H1 (cell line): ENCODE data around the gene FARS2. TPM values are rescaled to one million over a fixed set of nuclear protein-coding genes. Genes with fewer than 3 reads are reported as not detected.

ENCODE experiments used
- CTCF ChIA-PET: fragments of 300-600 bp; sonication (Branson Sonifier 250); formaldehyde crosslinking; loops from one replicate; lab custom pipeline; 2021; ENCODE audit not compliant: partially characterized antibody; lab: Charles Lee
- POLR2A ChIA-PET: fragments of 300-600 bp; sonication (Branson Sonifier 250); formaldehyde crosslinking; loops from one replicate; lab custom pipeline; 2021; ENCODE audit warnings: inconsistent platforms; ENCODE audit not compliant: partially characterized antibody; lab: Charles Lee
- DNase-seq, 2 experiments: peaks; one replicate each; pipeline versions ENCODE4 v3.0.0 to v3.0.0-alpha.2; 2010 to 2022; ENCODE audit warnings: low spot score in 2 of 2, low read depth in 1 of 2, mixed read lengths in 1 of 2
- FAIRE-seq: peaks from 2 replicates; lab custom pipeline; 2011; peaks lifted over from hg19 to GRCh38; lab: Jason Lieb, UNC
- H2AFZ ChIP-seq: 2 replicates; pipeline ENCODE4 v1.8.1; 2012; ENCODE audit warnings: low read length, inconsistent platforms
- H2AK5ac ChIP-seq: 2 replicates; pipeline ENCODE4 v1.6.1; 2013; ENCODE audit warnings: low read depth, low read length
- H2BK120ac ChIP-seq: replicated peaks from 2 replicates; pipeline ENCODE3; 2013; ENCODE audit warnings: low read depth, low read length, inconsistent platforms
- H2BK12ac ChIP-seq: 2 replicates; pipeline ENCODE4 v1.6.1; 2013; ENCODE audit warnings: low read depth, low read length
- H2BK15ac ChIP-seq: 2 replicates; pipeline ENCODE4 v1.6.1; 2013; ENCODE audit warnings: low read length
- H2BK20ac ChIP-seq: 2 replicates; pipeline ENCODE4 v1.6.1; 2013; ENCODE audit warnings: low read length
- H2BK5ac ChIP-seq: 2 replicates; pipeline ENCODE4 v1.6.1; 2013; ENCODE audit warnings: low read depth, low read length
- H3K14ac ChIP-seq: 2 replicates; pipeline ENCODE4 v1.6.1; 2013; ENCODE audit warnings: inconsistent platforms; ENCODE audit not compliant: insufficient read length
- H3K18ac ChIP-seq: 2 replicates; pipeline ENCODE4 v1.6.1; 2013; ENCODE audit warnings: low read length; ENCODE audit errors: extremely low read depth
- H3K23ac ChIP-seq: 2 replicates; pipeline ENCODE4 v1.6.1; 2013; ENCODE audit warnings: inconsistent platforms; ENCODE audit not compliant: insufficient read length
- H3K23me2 ChIP-seq: 2 replicates; pipeline ENCODE4 v1.6.1; 2013; ENCODE audit warnings: low read depth, low read length
- H3K27ac ChIP-seq: 2 replicates; pipeline ENCODE4 v1.6.1; 2011; ENCODE audit warnings: low read depth, low read length, inconsistent platforms
- H3K27me3 ChIP-seq, 4 experiments: replicated peaks in 1 of 4; 1 replicate in 1 of 4; 2 replicates in 3 of 4; pipeline versions ENCODE4 v1.6.1 to v1.8.1; 2011 to 2013; ENCODE audit warnings: low read length in 3 of 4, mild to moderate bottlenecking in 3 of 4, inconsistent platforms in 2 of 4, mixed read lengths in 2 of 4, moderate library complexity in 1 of 4; ENCODE audit not compliant: control insufficient read depth in 3 of 4, insufficient read depth in 3 of 4; ENCODE audit errors: extremely low read depth in 1 of 4
- H3K36me3 ChIP-seq, 4 experiments: 2 replicates each; pipeline versions ENCODE4 v1.6.1 to v1.8.1; 2011 to 2013; ENCODE audit warnings: mild to moderate bottlenecking in 4 of 4, low read length in 3 of 4, moderate library complexity in 2 of 4, control low read depth in 1 of 4, inconsistent platforms in 1 of 4; ENCODE audit not compliant: insufficient read depth in 4 of 4, control insufficient read depth in 2 of 4
- H3K4ac ChIP-seq: replicated peaks from 2 replicates; pipeline ENCODE3; 2013; ENCODE audit warnings: low read length, low read depth, mixed read lengths, inconsistent platforms; ENCODE audit not compliant: insufficient read length
- H3K4me1 ChIP-seq, 4 experiments: replicated peaks in 1 of 4; 1 replicate in 1 of 4; 2 replicates in 3 of 4; pipeline versions ENCODE4 v1.6.1 to v1.8.1; 2011 to 2013; ENCODE audit warnings: low read length in 3 of 4, inconsistent platforms in 2 of 4, mixed read lengths in 1 of 4; ENCODE audit not compliant: insufficient read depth in 4 of 4, control insufficient read depth in 3 of 4
- H3K4me2 ChIP-seq, 2 experiments: 2 replicates each; pipeline versions ENCODE4 v1.6.1 to v1.8.1; 2011 to 2013; ENCODE audit warnings: low read depth in 2 of 2, low read length in 2 of 2, control low read depth in 1 of 2, inconsistent platforms in 1 of 2, mild to moderate bottlenecking in 1 of 2; ENCODE audit not compliant: insufficient read depth in 1 of 2
- H3K4me3 ChIP-seq, 4 experiments: fragments of 200-600, 300-600 bp in 1 of 4; sonication (generic), shearing (Covaris generic), sonication (Bioruptor Twin) in 1 of 4; 2 replicates each; pipeline versions ENCODE4 v1.5.1 to v1.8.1; 2011 to 2016; ENCODE audit warnings: low read length in 4 of 4, low read depth in 3 of 4, control low read depth in 2 of 4, inconsistent platforms in 2 of 4, mild to moderate bottlenecking in 2 of 4, mixed read lengths in 1 of 4, moderate library complexity in 1 of 4; ENCODE audit not compliant: insufficient read depth in 2 of 4; ENCODE audit errors: extremely low read depth in 1 of 4
- H3K56ac ChIP-seq: replicated peaks from 2 replicates; pipeline ENCODE3; 2013; ENCODE audit warnings: low read depth, mild to moderate bottlenecking, mixed read lengths, low read length, inconsistent platforms; ENCODE audit not compliant: insufficient read length
- H3K79me1 ChIP-seq: 2 replicates; pipeline ENCODE4 v1.6.1; 2013; ENCODE audit warnings: low read depth, low read length, control low read depth
- H3K79me2 ChIP-seq, 2 experiments: 2 replicates each; pipeline versions ENCODE4 v1.6.1 to v1.8.1; 2012 to 2013; ENCODE audit warnings: low read length in 2 of 2, mild to moderate bottlenecking in 2 of 2, inconsistent platforms in 1 of 2; ENCODE audit not compliant: insufficient read depth in 2 of 2, control insufficient read depth in 1 of 2
- H3K9ac ChIP-seq, 4 experiments: replicated peaks in 1 of 4; 1 replicate in 1 of 4; 2 replicates in 3 of 4; pipeline versions ENCODE4 v1.6.1 to v1.8.1; 2011 to 2013; ENCODE audit warnings: low read depth in 3 of 4, low read length in 3 of 4, control low read depth in 2 of 4, mild to moderate bottlenecking in 2 of 4, moderate library complexity in 2 of 4, inconsistent platforms in 1 of 4; ENCODE audit errors: extremely low read depth in 1 of 4
- H3K9me3 ChIP-seq, 2 experiments: 2 replicates each; pipeline versions ENCODE4 v1.6.1 to v1.8.1; 2012 to 2013; ENCODE audit warnings: mild to moderate bottlenecking in 2 of 2, moderate library complexity in 2 of 2, control low read depth in 1 of 2, inconsistent platforms in 1 of 2, low read depth in 1 of 2, low read length in 1 of 2, mixed read lengths in 1 of 2; ENCODE audit not compliant: insufficient read depth in 2 of 2
- H4K20me1 ChIP-seq, 2 experiments: replicated peaks in 1 of 2; 2 replicates each; pipeline versions ENCODE3 to v1.8.1; 2011 to 2013; ENCODE audit warnings: inconsistent platforms in 2 of 2, low read length in 2 of 2, mild to moderate bottlenecking in 1 of 2; ENCODE audit not compliant: insufficient read depth in 2 of 2, control insufficient read depth in 1 of 2
- H4K5ac ChIP-seq: 2 replicates; pipeline ENCODE4 v1.6.1; 2013; ENCODE audit warnings: low read length, low read depth, mixed read lengths, inconsistent platforms; ENCODE audit not compliant: insufficient read length
- H4K8ac ChIP-seq: 2 replicates; pipeline ENCODE4 v1.8.0; 2013; ENCODE audit warnings: mild to moderate bottlenecking, moderate library complexity, low read length, inconsistent platforms; ENCODE audit not compliant: insufficient read depth; ENCODE audit errors: extremely low read depth
- H4K91ac ChIP-seq: replicated peaks from 2 replicates; pipeline ENCODE3; 2013; ENCODE audit warnings: low read length, mixed read lengths, inconsistent platforms; ENCODE audit not compliant: insufficient read length
- CTCF ChIP-seq, 3 experiments: IDR thresholded peaks; 1 replicate in 2 of 3; 2 replicates in 1 of 3; pipeline versions ENCODE4 v1.5.1 to v1.6.1; 2011; ENCODE audit warnings: low read length in 3 of 3, mild to moderate bottlenecking in 3 of 3, inconsistent platforms in 2 of 3, low read depth in 1 of 3, moderate library complexity in 1 of 3; ENCODE audit not compliant: insufficient read depth in 1 of 3; ENCODE audit errors: control extremely low read depth in 1 of 3
- E2F6 ChIP-seq: IDR thresholded peaks from 2 replicates; pipeline ENCODE4 v1.6.1; 2012; ENCODE audit warnings: inconsistent platforms
- RFX5 ChIP-seq: IDR thresholded peaks from 2 replicates; pipeline ENCODE4 v1.6.1; 2011; ENCODE audit warnings: low read depth, low read length, improper control_type of control experiment, borderline replicate concordance
- WGBS, 2 experiments: shearing (Covaris generic) in 1 of 2; methylation state at CpG; one replicate each; pipeline versions ENCODE4 v1.1.6 to v1.1.7; 2013 to 2015; ENCODE audit warnings: low lambda C conversion rate in 2 of 2, mixed read lengths in 2 of 2, inconsistent platforms in 1 of 2, low coverage in 1 of 2, missing lambda C conversion rate in 1 of 2; ENCODE audit not compliant: insufficient replicate concordance in 2 of 2, insufficient coverage in 1 of 2, insufficient read length in 1 of 2; ENCODE audit errors: extremely low coverage in 1 of 2, missing lambda C conversion rate in 1 of 2; 5-methylcytosine and 5-hydroxymethylcytosine counted together
- polyA plus RNA-seq, 7 experiments: library from polyadenylated mRNA; depleted of rRNA in 3 of 7; stranded (reverse) in 5 of 7; unstranded in 2 of 7; fragments of >200 nt in 5 of 7; fragments of 200-250 nt in 2 of 7; gene quantifications; 1 replicate in 5 of 7; 2 replicates in 1 of 7; 4 replicates in 1 of 7; pipeline versions ENCODE4 v1.2.1 to v1.2.3, GENCODE V29; 2011 to 2013; ENCODE audit warnings: missing spikeins in 2 of 7, mixed read lengths in 2 of 7
- total RNA-seq: library from RNA; stranded (reverse); fragmentation: NEBNext Ultra II Directional; extraction: Animal tissue kit (Norgen Biotek cat#: 25700); gene quantifications from 2 replicates; pipeline ENCODE4 v1.2.1, GENCODE V29; 2021

Gene FARS2
- total and polyA plus RNA-seq, 2 of the 8 experiments (the other 6 are each of a cell fraction or from before 2014, with no cell fraction given): 11.7 to 14.4 TPM

GRCh38 chr6:5665667-5666066 lies 404.4 kb downstream of the FARS2 start:
- POLR2A ChIA-PET: no interaction called here
- no peaks in the 10 kb centered on the region for H3K9me3 ChIP-seq

More at GRCh38 chr6:5665667-5666066, 404.4 kb downstream of the FARS2 start:
- H3K4me1 ChIP-seq: peaks cover 0 to 3% (median 0%) of the 10 kb centered on the region in 4 experiments; a peak in 1 of 7 replicates
- no peak overlapping the region for H3K4me3 ChIP-seq
- CTCF ChIA-PET: interaction anchor here (0.9 to 1.5 kb wide), 2 partner anchors 43 to 243 kb away, joined by 3 to 5 read pairs; no protein-coding TSS in a partner anchor
- H3K79me1 ChIP-seq: no peaks in the 10 kb centered on the region
- no peak overlapping the region for H2BK5ac ChIP-seq
- H3K79me2 ChIP-seq: no peaks in the 10 kb centered on the region
- no peaks in the 10 kb centered on the region for H3K23me2 ChIP-seq
- no peak overlapping the region for H2BK120ac ChIP-seq
- H3K23ac ChIP-seq: no peak overlapping the region
- H4K8ac ChIP-seq: no peak overlapping the region
- H4K20me1 ChIP-seq: no peaks in the 10 kb centered on the region
- H3K14ac ChIP-seq: no peak overlapping the region
- no peak overlapping the region for H3K18ac ChIP-seq
- no peaks in the 10 kb centered on the region for H3K27me3 ChIP-seq
- no peak overlapping the region for H2BK12ac ChIP-seq
- DNase-seq (no peak), FAIRE-seq (no peak)
- TF ChIP-seq CTCF (IDR thresholded peaks at IDR 0.05; ENCODE audit: control extremely low read depth in 1 of 3, insufficient read depth in 1 of 3, low read depth in 1 of 3, low read length in 3 of 3): no peak
- no peak for TF ChIP-seq E2F6
- TF ChIP-seq RFX5: no peak
- H3K36me3 ChIP-seq: no peaks in the 10 kb centered on the region
- no peak overlapping the region for H3K4ac ChIP-seq
- no peak overlapping the region for H2AFZ ChIP-seq
- no peak overlapping the region for H3K9ac ChIP-seq
- no peak overlapping the region for H3K27ac ChIP-seq
- no peak overlapping the region for H3K4me2 ChIP-seq
- H2BK15ac ChIP-seq: no peak overlapping the region
- no peak overlapping the region for H4K91ac ChIP-seq
- H2BK20ac ChIP-seq: no peak overlapping the region
- no peak overlapping the region for H3K56ac ChIP-seq
- H4K5ac ChIP-seq: no peak overlapping the region
- 93% methylated on average over 2 of the region's 2 CpGs; no CpG with 5 or more reads in 1 of the 2 experiments for WGBS, 2 experiments
- no peak overlapping the region for H2AK5ac ChIP-seq
